K562 (cell line): ENCODE measurements around the gene ZNF32. TPM values are rescaled to one million over a fixed set of nuclear protein-coding genes. Genes with fewer than 3 reads are reported as not detected.

Experiments used
- BCOR ChIP-seq: fragments of 450-650 bp; IDR thresholded peaks from 2 replicates; pipeline ENCODE4 v1.6.1; 2016
- CAMTA2 ChIP-seq: fragments of 250-450 bp; sonication (Bioruptor Pico); conservative IDR thresholded peaks from 2 replicates; pipeline ENCODE4 v1.5.1; 2022
- CBX5 ChIP-seq: IDR thresholded peaks from 2 replicates; pipeline ENCODE4 v1.6.1; 2014; ENCODE audit warnings: low read depth, borderline replicate concordance
- CXXC5 ChIP-seq: fragments of 250-450 bp; sonication (Bioruptor Pico); IDR thresholded peaks from 2 replicates; pipeline ENCODE4 v1.8.0; 2022; ENCODE audit warnings: inconsistent platforms, mild to moderate bottlenecking, moderate library complexity
- ELF2 ChIP-seq: fragments of 250-450 bp; sonication (Bioruptor Pico); IDR thresholded peaks from 2 replicates; pipeline ENCODE4 v1.5.0; 2021; ENCODE audit warnings: mild to moderate bottlenecking
- ESRRB ChIP-seq: fragments of 250-450 bp; sonication (Bioruptor Pico); IDR thresholded peaks from 2 replicates; pipeline ENCODE4 v1.5.0; 2020; ENCODE audit warnings: mild to moderate bottlenecking, moderate library complexity, borderline replicate concordance
- HDAC3 ChIP-seq: fragments of 450-650 bp; IDR thresholded peaks from 2 replicates; pipeline ENCODE4 v1.6.1; 2018; ENCODE audit warnings: borderline replicate concordance, mild to moderate bottlenecking, moderate library complexity; ENCODE audit not compliant: partially characterized antibody
- KDM2B ChIP-seq: fragments of 250-450 bp; sonication (Bioruptor Pico); IDR thresholded peaks from 2 replicates; pipeline ENCODE4 v1.8.0; 2021; ENCODE audit warnings: mild to moderate bottlenecking, moderate library complexity
- KLF1 ChIP-seq: fragments of 450-650 bp; IDR thresholded peaks from 2 replicates; pipeline ENCODE4 v1.6.1; 2016; ENCODE audit warnings: missing genetic modification characterization, missing compliant biosample characterization
- MAZ ChIP-seq, 2 experiments: fragments of 450-650 bp in 1 of 2; sonication (generic) in 1 of 2; formaldehyde crosslinking; IDR thresholded peaks in 1 of 2; conservative IDR thresholded peaks in 1 of 2; 2 replicates each; pipeline versions ENCODE4 v1.4.0 to v1.5.0; 2020; ENCODE audit warnings: mild to moderate bottlenecking in 1 of 2, missing genetic modification reagents in 1 of 2
- MED1 ChIP-seq: sonication (generic); formaldehyde crosslinking; IDR thresholded peaks from 2 replicates; pipeline ENCODE4 v1.8.1; 2023; ENCODE audit warnings: missing genetic modification reagents, borderline replicate concordance
- NFYB ChIP-seq: IDR thresholded peaks from 2 replicates; pipeline ENCODE4 v1.6.1; 2011; ENCODE audit warnings: mild to moderate bottlenecking, moderate library complexity; ENCODE audit not compliant: insufficient read length; ENCODE audit errors: extremely low read depth
- NR2C1 ChIP-seq, 2 experiments: fragments of 450-650 bp; IDR thresholded peaks; 2 replicates each; pipeline ENCODE4 v1.6.1; 2017; ENCODE audit warnings: mild to moderate bottlenecking in 2 of 2, antibody characterized with exemption in 1 of 2, inconsistent platforms in 1 of 2, missing compliant biosample characterization in 1 of 2, missing genetic modification characterization in 1 of 2
- RBBP5 ChIP-seq: fragments of 200-600 bp; sonication (generic); IDR thresholded peaks from 2 replicates; pipeline ENCODE4 v1.6.1; 2012; ENCODE audit warnings: borderline replicate concordance, mild to moderate bottlenecking, low read length, control low read depth, inconsistent platforms; ENCODE audit not compliant: insufficient read depth, poor library complexity, severe bottlenecking
- SP2 ChIP-seq: IDR thresholded peaks from 2 replicates; pipeline ENCODE4 v1.6.1; 2011; ENCODE audit warnings: mild to moderate bottlenecking, low read depth, low read length, moderate library complexity; ENCODE audit not compliant: poor library complexity, severe bottlenecking; ENCODE audit errors: extremely low read depth
- TEAD4 ChIP-seq, 2 experiments: sonication (generic) in 1 of 2; formaldehyde crosslinking in 1 of 2; IDR thresholded peaks; 2 replicates each; pipeline versions ENCODE4 v1.6.1 to v1.8.0; 2012 to 2022; ENCODE audit warnings: borderline replicate concordance in 1 of 2, inconsistent platforms in 1 of 2, low read length in 1 of 2, mild to moderate bottlenecking in 1 of 2, missing genetic modification reagents in 1 of 2
- WHSC1 ChIP-seq: IDR thresholded peaks from one replicate; pipeline ENCODE4 v1.6.1; 2012; ENCODE audit warnings: low read length, control low read depth, inconsistent platforms
- polyA plus RNA-seq, 8 experiments: library from polyadenylated mRNA; depleted of rRNA in 4 of 8; stranded (reverse) in 5 of 8; unstranded in 3 of 8; fragments of >200 nt; fragmentation: Nextera tagmentation in 2 of 8; fragmentation: Illumina TruSeq in 1 of 8; extraction: Ambion mirVana in 2 of 8; extraction: Trizol in 1 of 8; gene quantifications; 2 replicates each; pipeline versions ENCODE4 v1.2.1 to v1.2.3, GENCODE V29; 2011 to 2014; ENCODE audit warnings: inconsistent platforms in 1 of 8, missing spikeins in 1 of 8
- total RNA-seq, 7 experiments: library from RNA; depleted of rRNA in 6 of 7; stranded (reverse); fragments of >200 nt in 6 of 7; fragmentation: Illumina TruSeq in 2 of 7; extraction: Trizol in 2 of 7; gene quantifications; 2 replicates each; pipeline versions ENCODE4 v1.2.1 to v1.2.3, GENCODE V29; 2011 to 2021; ENCODE audit warnings: low replicate concordance in 1 of 7

Gene ZNF32
- total and polyA plus RNA-seq, 9 of the 15 experiments (the other 6 are each of a cell fraction or from before 2014, with no cell fraction given), result 17.3 to 57.0 (median 26.3) TPM

GRCh38 chr10:43599333-43599732 is 49.3 kb downstream of the ZNF32 start (continued):
- TF ChIP-seq RBBP5 (no peak), BCOR (no peak), MAZ (CRISPR knock-in tag; conservative IDR thresholded peaks at IDR 0.05 in 1 of 2, IDR thresholded peaks at IDR 0.05 in 1 of 2) (peak in 1 of 2 experiments; percentile 28; a peak in 1 of 4 replicates), KLF1 (no peak), WHSC1 (no peak), CBX5 (peak; percentile 76; the same call in 1 of the 2 replicates), NR2C1 (IDR thresholded peaks at IDR 0.05) (0 out of 2 replicates have a peak, but pooled peaks have one; percentile 23), NR2C1 (tag; IDR thresholded peaks at IDR 0.05) (no peak), ELF2 (CRISPR knock-in tag) (no peak), CAMTA2 (CRISPR knock-in tag) (no peak), TEAD4 (IDR thresholded peaks at IDR 0.05; ENCODE audit: low read length) (peak; percentile 59), TEAD4 (CRISPR knock-in tag; IDR thresholded peaks at IDR 0.05; ENCODE audit: borderline replicate concordance) (no peak), KDM2B (no peak), NFYB (no peak), MED1 (CRISPR knock-in tag) (no peak), HDAC3 (peak; percentile 51), CXXC5 (CRISPR knock-in tag) (peak; percentile 69), ESRRB (CRISPR knock-in tag) (no peak), SP2 (no peak)
